ENCODE data around the gene COQ8A. TPM values are rescaled to one million over a fixed set of nuclear protein-coding genes. Genes with fewer than 3 reads are reported as not detected.

COQ8A gene
- total RNA-seq, 2 experiments from 2014 or later, result 55.0 to 56.0 TPM

DNA sequence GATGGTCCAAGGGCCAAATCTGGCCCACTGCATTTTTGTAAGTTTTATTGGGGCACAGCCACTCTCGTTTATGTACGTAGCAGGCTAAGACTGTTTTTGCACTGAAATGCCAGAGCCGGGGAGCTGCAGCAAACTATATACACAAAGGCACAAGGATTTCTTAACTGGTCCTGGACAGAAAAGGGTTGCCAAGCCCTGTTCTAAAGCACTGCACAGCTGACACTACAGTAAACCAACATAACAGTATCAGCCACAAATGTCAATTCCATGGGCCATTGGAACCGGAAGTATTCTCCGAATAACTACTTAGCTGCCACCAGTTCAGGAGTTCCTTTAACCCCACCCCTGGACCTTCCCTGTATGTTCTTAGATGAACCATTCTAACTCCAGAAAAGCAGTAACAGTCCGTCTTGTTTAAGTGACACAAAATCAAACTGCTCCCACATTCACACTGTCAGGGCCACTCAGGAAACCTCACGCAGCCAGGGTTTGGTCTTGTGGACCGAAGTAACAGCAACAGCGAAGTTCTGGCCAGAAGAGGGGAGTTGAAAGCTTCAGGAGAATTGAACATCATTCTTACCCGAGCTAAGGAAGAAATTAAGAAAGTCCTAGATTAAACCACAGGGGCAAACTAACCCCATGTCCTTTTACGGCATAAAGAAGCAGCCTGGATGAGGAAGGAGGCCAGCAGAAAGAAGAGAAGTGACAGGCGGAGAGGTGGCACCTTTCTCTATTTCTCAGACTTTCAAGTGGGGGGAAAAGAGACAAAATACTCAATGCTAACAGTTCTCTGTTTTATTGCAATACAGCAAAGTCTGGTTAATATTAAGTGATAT, 49.2 kb downstream of the COQ8A start:
- TF ChIP-seq, protein P1, sequence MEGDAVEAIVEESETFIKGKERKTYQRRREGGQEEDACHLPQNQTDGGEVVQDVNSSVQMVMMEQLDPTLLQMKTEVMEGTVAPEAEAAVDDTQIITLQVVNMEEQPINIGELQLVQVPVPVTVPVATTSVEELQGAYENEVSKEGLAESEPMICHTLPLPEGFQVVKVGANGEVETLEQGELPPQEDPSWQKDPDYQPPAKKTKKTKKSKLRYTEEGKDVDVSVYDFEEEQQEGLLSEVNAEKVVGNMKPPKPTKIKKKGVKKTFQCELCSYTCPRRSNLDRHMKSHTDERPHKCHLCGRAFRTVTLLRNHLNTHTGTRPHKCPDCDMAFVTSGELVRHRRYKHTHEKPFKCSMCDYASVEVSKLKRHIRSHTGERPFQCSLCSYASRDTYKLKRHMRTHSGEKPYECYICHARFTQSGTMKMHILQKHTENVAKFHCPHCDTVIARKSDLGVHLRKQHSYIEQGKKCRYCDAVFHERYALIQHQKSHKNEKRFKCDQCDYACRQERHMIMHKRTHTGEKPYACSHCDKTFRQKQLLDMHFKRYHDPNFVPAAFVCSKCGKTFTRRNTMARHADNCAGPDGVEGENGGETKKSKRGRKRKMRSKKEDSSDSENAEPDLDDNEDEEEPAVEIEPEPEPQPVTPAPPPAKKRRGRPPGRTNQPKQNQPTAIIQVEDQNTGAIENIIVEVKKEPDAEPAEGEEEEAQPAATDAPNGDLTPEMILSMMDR (IDR thresholded peaks at IDR 0.05), result no peak
- no peak for DNase-seq
- CTCF ChIA-PET, result no interaction called here
- Mint-ChIP-seq H3K36me3 (ENCODE audit: low read depth) (peaks cover 30% of the 10 kb centered on the region), H3K4me1 (ENCODE audit: low read depth) (peaks cover 27% of the 10 kb centered on the region), H3K4me3 (no peak overlapping the region), H3K27me3 (no peaks in the 10 kb centered on the region), H3K9me3 (no peaks in the 10 kb centered on the region), H3K27ac (peak overlapping the region; percentile 82)
- ATAC-seq (ENCODE audit: poor library complexity), result no peak
- H3K27me3 ChIP-seq (ENCODE audit: control insufficient read depth in 1 of 2, insufficient read depth in 2 of 2, low read length in 2 of 2), result no peaks in the 10 kb centered on the region
- POLR2A ChIA-PET, result interaction anchor here (2.0 kb wide), 1 partner anchor 49 kb away, joined by 6 read pairs; the partner anchor contains the start of gene COQ8A
- H3K36me3 ChIP-seq (ENCODE audit: insufficient read depth, low read length), result peaks cover 25% of the 10 kb centered on the region
- H3K9me3 ChIP-seq (ENCODE audit: control insufficient read depth in 1 of 2, insufficient read depth in 1 of 2, low read length in 2 of 2), result no peaks in the 10 kb centered on the region
- no peak overlapping the region for H3K4me3 ChIP-seq (ENCODE audit: low read length)
- intact Hi-C loops (cut with DNase I, micrococcal nuclease), result no loop called here
- H3K4me1 ChIP-seq (ENCODE audit: insufficient read depth, low read length), result peaks cover 13% of the 10 kb centered on the region
- peak overlapping the region in 1 of 2 donors; percentile 20 for H3K27ac ChIP-seq (ENCODE audit: low read depth in 1 of 2, low read length in 2 of 2)

GRCh38 chr1:226990133-226990716, 50.1 kb downstream of the COQ8A start:
- CTCF ChIA-PET, result no interaction called here

DNA sequence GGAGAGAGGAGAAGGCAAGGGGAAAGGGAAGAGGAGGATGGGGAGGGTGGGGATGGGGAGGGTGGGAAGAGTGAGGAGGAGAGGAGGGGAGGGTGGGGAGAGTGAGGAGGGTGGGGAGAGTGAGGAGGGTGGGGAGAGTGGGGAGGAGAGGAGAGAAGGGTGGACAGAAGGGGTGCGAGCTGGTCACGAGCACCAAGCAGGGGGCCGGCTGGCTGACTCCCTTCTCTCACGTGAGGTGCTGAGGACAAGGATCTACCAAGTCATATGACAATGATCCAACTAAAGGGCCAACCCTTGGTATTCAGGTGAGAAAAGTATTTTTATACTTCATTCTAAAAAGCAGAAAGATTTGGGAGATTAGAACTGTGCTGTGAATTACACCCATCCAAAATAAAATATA, 51.8 kb downstream of the COQ8A start:
- H3K4me3 ChIP-seq (ENCODE audit: low read length), result no peak overlapping the region
- no peak for ATAC-seq (ENCODE audit: poor library complexity)
- POLR2A ChIA-PET, result no interaction called here
- Mint-ChIP-seq H3K27me3 (no peaks in the 10 kb centered on the region), H3K36me3 (ENCODE audit: low read depth) (peaks cover 9% of the 10 kb centered on the region), H3K4me1 (ENCODE audit: low read depth) (peaks cover 27% of the 10 kb centered on the region), H3K9me3 (no peaks in the 10 kb centered on the region), H3K4me3 (no peak overlapping the region), H3K27ac (no peak overlapping the region)
- CTCF ChIA-PET, result no interaction called here
- TF ChIP-seq, protein P1 (IDR thresholded peaks at IDR 0.05), result no peak
- DNase-seq, result no peak
- no peaks in the 10 kb centered on the region for H3K9me3 ChIP-seq (ENCODE audit: control insufficient read depth in 1 of 2, insufficient read depth in 1 of 2, low read length in 2 of 2)
- intact Hi-C loops (cut with DNase I, micrococcal nuclease), result no loop called here
- no peaks in the 10 kb centered on the region for H3K27me3 ChIP-seq (ENCODE audit: control insufficient read depth in 1 of 2, insufficient read depth in 2 of 2, low read length in 2 of 2)
- H3K27ac ChIP-seq (ENCODE audit: low read depth in 1 of 2, low read length in 2 of 2), result no peak overlapping the region
- H3K36me3 ChIP-seq (ENCODE audit: insufficient read depth, low read length), result no peaks in the 10 kb centered on the region
- H3K4me1 ChIP-seq (ENCODE audit: insufficient read depth, low read length), result peaks cover 13% of the 10 kb centered on the region

More at GRCh38 chr1:226990133-226990716, 50.1 kb downstream of the COQ8A start:
- DNase-seq (peak in 9 of 14 experiments; percentile 24 to 65 (median 41)), ATAC-seq (ENCODE audit: poor library complexity) (peak; percentile 84)
- Mint-ChIP-seq H3K4me3 (peak overlapping the region; percentile 12), H3K36me3 (ENCODE audit: low read depth) (peaks cover 26% of the 10 kb centered on the region), H3K27ac (peak overlapping the region; percentile 82), H3K9me3 (no peaks in the 10 kb centered on the region), H3K27me3 (no peaks in the 10 kb centered on the region), H3K4me1 (ENCODE audit: low read depth) (peaks cover 27% of the 10 kb centered on the region)
- Histone ChIP-seq H3K36me3 (ENCODE audit: insufficient read depth, low read length) (peaks cover 16% of the 10 kb centered on the region), H3K4me1 (ENCODE audit: insufficient read depth, low read length) (peaks cover 13% of the 10 kb centered on the region), H3K9me3 (ENCODE audit: control insufficient read depth in 1 of 2, insufficient read depth in 1 of 2, low read length in 2 of 2) (no peaks in the 10 kb centered on the region), H3K27ac (ENCODE audit: low read depth in 1 of 2, low read length in 2 of 2) (no peak overlapping the region), H3K4me3 (ENCODE audit: low read length) (no peak overlapping the region), H3K27me3 (ENCODE audit: control insufficient read depth in 1 of 2, insufficient read depth in 2 of 2, low read length in 2 of 2) (no peaks in the 10 kb centered on the region)
- POLR2A ChIA-PET, result interaction anchor here (2.0 kb wide), 1 partner anchor 50 kb away, joined by 6 read pairs; the partner anchor contains the start of gene COQ8A
- TF ChIP-seq, protein P1 (IDR thresholded peaks at IDR 0.05), result no peak
- intact Hi-C loops (cut with DNase I, micrococcal nuclease), result no loop called here

All from CD4-positive, alpha-beta T cell (primary cell).